PC-3 (cell line): ENCODE data around the gene SEL1L.

Experiments used
- CTCF ChIP-seq: fragments of 300-600 bp; sonication (generic); conservative IDR thresholded peaks from 2 replicates; pipeline ENCODE4 v1.5.1; 2017; ENCODE audit warnings: antibody characterized with exemption, low read depth, mild to moderate bottlenecking, low read length
- EZH2phosphoT487 ChIP-seq: fragments of 300-600 bp; sonication (generic); IDR thresholded peaks from 2 replicates; pipeline ENCODE4 v1.6.1; 2018; ENCODE audit warnings: mild to moderate bottlenecking, antibody characterized with exemption, low read length, borderline replicate concordance

GRCh38 chr14:81480741-81481140 lies 52.9 kb downstream of the SEL1L start:
- TF ChIP-seq CTCF: no peak
- TF ChIP-seq EZH2phosphoT487: no peak
